ENCODE data around the gene LMO2.

Gene LMO2

DNA sequence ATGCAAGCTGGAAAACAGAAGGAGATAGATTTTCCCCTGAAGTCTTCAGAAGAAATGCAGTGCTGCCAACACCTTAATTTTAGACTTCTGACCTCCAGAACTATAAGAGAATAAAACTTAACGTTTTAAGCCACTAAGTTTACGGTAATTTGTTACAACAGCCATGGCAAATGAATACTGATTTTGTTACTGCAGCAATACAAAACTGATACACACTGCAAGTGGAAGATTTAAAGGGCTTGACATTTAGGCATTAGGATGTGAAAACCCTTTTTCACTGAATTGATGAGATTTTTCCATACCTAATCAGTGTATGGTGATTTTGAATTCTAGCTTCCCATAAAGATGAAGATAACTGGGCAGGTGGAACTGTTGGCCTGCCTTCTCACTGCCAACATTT, 22.1 kb upstream of the LMO2 start:
- DNase-seq, result no peak

DNA sequence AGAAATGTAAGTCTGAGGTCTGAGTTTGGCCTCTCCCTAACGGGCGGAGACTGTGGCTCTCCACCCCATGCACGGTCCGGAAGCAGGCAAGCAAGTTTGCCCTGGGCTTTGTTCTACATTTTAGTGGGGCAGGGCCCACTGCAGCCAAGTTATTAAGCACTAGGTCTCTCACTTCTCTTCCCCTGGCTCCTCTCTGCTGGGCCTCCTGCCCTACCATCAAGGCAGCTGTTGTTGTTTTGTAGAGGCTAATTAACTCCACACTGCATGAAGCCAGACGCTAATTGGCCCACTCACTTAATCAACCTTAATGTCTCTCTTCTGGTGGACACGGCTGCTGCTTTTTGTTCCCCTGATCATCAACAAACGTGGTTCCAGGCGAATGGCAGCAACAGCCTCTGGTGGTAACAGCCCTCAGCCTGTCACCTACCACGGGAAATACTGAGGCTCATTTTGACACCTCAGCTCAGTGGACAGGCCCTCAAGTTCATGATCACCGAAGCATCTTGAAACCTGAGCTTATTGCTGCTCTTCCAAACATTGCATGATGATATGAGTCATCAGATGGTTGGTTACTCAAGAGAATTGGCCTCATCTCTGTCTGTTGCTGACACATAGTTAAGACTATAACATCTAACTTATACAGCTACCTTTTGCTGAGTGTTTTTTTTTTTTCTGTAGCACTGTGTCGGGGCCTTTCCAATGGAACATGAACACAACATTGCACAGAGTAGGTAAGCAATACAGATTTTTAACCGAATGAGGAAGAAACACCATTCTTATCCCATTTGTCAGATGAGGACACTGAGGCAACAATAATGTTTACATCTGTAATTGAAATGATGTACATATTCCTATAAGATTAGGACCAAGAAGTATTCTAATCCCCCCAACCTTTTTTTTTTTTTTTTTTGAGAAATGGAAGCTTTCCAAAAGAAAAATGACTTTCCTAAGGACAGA, 20.8 kb upstream of the LMO2 start:
- DNase-seq, result peak; percentile 86

DNA sequence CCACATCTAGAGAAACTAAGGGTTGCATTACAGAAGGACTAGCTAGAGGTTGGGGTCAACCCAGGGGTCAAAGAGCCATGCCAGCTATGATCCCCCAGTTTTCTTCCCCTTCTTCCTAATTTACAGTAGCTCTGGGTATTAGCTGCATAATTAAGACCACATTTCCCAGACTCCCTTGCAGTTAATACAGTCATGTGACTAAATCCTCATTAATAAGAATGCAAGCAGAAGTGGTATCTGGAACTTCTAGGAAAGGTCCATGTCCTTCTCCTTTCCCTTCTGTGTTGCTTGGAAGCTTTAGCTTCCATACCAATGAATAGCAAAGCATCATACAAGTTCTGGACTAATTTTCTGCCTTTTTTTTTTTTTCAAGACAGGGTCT, 19.1 kb upstream of the LMO2 start:
- no peak for DNase-seq

DNA sequence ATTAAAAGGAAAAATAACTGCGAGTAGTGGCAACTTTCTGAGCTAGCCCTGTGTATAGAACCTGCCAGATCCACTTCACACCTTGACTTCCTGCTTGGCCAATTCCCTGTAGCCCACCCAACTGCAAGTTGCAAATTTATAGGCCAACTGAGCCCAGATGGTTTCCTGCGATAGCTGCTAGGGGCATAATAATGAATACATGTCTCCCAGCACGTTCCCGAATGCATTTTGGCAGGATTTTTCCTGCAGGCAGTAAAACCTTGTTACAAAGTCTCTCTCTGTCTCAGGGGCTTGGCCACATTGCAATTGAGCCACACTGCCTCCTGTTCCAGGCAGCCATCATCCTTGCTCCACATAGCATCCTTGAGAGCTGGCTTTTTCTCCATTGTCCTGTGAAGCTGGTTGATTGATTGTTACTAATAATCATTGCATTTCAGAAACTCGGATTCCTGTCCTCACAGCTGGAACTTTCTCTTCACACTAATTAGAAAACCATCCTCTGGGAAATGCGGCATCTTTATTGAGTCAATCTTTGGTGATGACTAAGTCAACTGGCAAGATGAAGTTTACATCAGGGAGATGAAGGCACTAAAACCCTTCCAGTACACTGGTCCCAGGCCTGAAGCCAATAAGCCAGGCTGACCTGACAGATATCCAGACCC, 18.6 kb upstream of the LMO2 start:
- DNase-seq, result no peak

DNA sequence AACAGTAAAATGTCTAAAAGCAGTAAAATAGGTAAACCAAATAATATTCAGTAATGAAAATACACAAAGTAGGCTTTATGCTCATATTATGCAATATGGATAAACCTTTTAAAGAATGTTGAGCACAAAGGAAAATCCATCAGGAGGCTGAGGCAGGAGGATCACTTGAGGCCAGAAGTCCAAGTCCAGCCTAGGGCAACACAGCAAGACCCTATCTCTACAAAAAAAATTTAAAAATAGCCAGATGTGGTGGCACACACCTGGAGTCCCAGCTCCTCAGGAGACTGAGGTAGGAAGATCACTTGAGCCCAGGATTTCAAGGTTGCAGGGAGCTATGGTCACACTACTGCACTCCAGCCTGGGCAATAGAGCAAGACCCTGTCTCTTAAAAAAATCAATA, 17.7 kb upstream of the LMO2 start:
- DNase-seq, result no peak

DNA sequence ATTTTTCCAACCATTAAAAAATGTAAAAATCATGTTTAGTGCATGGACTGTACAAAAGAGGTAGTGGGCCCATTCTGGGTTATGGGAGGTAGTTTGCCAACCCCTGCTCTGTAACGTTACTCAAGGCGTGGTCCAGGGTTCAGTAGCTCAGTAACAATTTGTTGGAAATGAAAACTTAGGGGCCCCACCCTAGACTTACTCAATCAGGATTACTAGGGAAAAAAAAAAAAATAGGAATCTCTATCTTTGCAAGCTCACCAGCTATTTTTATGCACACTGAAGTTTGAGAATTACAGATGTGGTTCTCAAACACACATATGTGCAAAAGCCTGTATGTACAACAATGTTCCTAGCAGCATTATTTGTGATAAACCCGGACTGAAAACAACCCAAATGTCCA, 17.3 kb upstream of the LMO2 start:
- DNase-seq, result no peak

DNA sequence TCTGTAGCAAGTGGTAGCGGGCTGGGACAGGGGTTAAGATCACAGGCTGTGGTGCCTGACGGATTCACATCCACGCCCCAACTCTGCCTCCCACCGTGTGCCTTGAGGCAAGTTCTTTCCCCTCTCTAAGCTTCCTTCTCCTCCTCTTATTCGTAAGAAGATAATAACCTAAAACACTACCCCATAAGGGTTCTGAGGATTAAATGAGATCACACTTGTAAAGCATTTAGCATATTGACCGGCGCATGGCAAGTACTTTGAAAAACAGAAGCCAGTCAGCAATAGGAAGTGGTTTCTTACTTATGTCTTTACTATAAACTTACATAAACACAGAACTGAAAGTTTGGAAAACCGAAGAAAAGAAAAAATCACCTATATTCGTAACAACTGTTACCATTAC, 15.5 kb upstream of the LMO2 start:
- DNase-seq, result no peak

DNA sequence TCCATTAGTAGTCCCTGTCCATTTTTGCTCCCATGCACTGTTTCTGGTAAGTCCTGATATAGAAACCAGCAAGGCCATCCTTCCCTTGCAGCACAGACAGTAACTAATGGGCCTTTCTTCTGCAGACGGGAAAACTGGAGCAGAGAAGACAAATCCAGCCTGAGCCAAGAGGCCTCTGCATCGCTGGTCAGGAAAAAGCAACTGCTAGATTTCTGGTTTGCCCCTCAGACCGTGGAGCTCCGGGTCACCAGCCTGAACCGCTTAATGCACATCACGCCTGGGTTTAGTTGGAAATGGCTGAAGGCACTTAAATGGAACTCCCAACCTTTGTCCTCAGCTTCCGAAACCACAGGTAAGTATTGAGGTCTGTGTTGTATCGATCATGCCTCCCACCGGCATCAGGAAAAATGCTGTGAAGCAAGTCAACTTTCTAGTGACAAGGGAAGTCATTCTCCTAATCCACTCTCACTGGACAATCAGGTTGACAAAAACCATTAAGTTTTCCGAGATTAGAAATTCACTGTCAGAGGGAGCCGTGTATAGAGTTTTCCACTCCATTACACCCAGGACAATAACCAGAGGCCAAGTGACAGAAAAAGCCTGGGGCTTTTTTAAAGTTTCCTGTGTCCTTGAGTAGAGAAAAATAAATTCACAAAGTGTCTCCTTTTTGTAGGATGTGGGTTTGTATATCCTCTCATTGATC, 14.8 kb upstream of the LMO2 start:
- DNase-seq, result no peak

DNA sequence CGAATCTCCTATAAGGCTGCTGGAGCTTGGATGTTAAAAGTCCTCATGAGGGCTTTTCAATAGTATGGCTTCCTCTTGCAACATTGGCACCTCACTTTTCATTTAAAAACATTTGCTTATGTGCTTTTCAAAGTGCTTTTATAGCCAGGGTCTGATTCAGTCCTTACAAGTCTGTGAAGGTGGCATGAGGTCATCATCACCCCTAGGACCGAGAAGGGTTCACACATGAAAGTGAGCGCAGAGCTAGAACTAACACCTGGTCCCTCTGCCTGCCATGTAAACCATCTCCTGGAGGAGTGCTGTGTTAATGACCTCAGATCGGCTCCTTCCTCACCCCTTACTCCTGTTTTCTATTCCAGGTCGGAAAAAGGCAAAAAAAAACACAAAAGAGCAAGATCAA, 12.2 kb upstream of the LMO2 start:
- DNase-seq, result no peak

DNA sequence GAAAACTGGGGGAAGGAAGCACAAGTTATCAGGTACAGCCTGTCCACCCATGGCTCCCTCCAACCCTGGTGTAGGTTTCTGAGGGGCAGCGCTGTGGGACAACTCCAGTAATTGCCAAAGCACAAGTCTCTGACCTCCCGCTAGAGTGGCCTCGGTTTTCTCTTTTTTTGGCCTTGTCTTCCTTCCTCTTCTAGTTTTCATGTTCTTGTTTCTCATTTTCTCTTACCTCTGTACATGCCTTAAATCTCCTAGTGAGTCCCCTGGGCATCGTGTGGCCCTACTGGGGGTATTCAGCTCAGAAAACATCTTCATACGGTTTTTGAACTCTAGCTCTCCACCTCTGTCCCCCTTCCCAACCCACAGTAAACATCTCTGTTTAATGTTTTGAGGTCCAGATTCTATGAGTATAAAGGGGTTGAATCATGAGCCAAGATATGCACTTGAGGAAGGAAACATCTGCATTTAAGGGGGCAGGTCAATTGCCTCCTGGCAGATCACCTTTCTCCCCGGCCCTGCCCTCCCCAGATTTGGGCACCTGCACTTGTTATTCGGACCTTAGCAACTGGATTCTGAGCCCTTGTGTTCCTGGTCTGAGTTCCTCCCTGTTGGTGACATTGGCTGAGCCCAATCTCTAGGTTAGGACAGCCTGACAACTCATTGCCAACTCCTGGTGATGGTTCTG, 8.4 kb upstream of the LMO2 start:
- no peak for DNase-seq

DNA sequence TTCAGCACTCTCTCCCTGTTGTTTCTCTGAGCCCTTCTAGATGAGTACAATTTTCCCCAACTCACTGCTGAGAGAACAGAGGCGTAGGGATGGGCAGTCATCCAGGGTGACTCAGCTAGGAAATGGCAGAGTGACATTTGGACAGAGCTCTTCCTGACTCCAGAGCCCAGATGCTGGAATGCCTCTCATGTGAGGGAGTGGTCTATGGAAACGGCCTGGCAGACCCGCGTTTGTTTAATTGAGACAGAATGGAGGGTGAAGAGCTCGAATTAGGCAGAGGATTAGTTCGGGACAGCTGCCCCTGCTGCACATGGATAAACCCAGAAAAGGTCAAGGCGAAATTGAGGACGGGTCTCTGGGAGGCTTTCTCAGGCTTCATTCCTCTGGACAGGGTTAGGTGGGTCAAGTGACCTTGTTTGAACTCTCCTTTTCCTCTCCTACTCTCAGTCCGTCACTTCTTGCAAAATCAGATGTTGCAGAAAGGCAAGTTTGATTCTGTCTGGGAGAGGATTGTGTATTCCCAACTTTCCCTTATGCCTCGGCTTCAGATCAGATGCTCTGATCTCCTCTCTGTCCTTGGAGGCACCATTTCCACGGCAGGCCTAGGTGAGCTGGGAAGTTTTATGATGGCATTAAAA, 7.6 kb upstream of the LMO2 start:
- DNase-seq, result peak; percentile 22

DNA sequence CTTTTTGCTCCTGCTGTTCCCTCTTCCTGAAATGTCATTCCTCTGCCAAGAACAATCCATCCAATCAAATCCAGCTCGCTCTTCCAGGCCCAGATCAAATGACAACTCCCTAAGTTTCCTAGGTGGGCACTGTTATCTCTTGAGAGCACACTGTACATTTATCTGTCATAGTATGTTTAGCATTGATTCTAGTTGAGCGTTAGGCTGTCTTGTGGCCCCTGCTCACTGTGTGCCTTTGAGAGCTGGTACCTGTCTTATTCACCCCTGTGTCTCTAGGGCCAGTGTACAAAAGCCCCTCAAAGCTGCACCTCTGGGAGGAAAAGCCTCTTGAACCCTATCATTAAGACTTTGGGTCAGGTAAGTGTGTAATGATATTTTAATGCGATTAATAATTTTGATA, 7.1 kb upstream of the LMO2 start:
- DNase-seq, result no peak

DNA sequence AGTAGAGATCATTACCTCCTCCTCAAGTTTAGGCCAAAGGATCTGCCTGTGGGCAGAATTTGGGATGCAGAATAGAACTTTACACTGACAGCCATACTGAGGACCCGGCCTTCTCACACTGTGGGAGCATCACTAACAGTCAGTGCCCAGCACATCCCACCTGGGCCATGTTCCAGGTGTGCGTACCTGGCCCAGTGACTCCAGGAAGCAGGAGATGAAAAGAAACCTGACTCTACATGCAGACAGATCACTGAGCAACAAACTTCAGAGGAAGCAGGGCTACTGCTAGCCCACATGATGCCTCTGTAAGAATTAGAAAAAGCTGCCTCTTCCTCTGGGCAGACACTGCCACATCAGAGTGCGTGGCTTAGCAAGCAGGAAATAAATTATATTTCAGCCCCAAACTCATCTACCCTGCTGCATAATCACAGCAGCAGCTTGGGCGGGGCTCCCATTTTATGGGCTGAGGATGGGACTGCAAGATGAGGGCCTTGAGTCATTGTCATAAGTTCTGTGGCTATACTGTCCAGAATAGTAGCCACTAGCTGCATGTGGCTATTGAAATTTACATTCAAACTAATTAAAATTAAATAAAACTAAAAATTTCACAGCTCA, 6.0 kb upstream of the LMO2 start:
- no peak for DNase-seq

DNA sequence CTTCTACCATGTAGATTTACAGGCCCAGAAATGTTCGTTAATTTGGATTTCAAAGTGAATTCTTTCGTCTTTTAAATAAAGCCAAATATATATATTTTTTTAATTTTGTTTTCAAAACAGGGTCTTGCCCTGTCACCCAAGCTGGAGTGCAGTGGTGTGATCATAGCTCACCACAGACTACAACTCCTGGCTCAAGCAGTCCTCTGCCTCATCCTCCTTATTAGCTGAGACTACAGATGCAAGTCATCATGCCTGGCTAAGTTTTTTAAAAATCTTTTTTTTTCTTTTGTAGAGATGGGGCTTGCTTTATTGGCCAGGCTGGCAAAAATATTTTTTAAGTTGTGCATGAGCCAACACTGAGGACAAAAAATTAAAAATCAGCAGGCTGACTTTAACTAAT, 5.0 kb upstream of the LMO2 start:
- DNase-seq, result no peak

DNA sequence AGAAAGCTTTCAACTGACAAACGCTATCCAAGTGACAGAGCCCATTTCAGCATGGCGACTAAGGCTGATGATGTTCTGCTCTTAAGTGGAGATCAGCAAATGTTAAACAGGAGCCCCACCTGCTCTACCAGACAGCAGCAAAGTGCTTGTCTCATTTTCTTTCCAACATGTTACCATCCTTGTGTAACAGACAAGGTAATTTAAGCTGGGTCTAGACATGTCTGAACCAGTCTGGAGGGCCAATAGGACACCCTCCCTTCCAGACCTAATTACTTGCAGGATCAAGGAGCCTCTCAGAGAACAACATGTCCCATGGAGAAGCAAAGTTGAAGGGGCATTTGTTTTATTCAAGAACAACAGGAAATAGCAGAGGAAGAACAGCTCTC, 3.9 kb upstream of the LMO2 start:
- DNase-seq, result peak; percentile 74

DNA sequence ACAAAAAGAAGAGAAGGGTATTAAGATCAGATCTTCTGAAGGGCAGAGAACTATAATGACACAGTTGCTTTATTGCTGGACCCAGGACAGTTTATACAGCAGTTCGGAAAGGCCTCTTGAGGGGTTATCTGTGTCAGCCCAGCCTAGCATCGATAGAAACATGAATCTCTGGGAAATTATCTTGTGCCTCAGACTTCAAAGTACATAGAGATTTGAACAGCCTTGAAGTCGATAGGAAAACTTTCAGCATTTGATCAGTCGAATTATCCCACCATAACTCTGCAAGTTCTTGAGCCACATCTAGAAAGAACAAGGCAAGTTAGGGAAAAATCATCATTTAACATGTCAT, 2.5 kb upstream of the LMO2 start:
- no peak for DNase-seq

DNA sequence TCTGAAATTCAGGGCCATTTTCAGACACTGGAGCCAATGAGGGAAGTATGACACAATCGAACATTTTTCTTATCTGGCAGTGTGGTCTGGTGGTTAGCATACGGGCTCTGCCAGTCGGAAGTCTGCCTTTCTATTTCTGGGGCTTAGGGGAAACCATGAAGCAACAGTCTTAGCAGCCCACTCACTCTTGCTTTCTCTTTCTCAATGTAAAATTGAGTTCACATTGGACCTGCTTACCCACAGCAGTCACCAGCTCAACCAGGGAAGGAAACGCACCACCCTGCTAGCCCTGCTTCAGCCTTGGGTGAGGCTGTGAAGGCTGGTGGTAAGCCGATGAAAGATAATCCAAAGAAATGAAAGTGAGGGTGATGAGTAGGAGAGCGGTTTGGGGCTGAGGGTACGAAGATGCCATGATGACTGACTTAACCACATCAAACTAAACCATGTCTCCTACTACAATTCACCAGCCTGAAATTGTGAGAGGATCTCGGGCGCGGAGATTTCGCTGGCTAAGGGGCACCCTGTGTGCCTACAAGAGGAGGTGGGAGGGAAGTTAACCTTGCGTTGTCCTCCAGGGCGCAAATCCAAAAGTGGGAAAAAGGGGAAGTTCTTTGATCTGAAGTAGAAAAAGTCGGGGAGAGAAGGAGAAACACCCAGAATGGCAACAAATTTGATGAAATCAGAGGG, 2.0 kb upstream of the LMO2 start:
- DNase-seq, result no peak

DNA sequence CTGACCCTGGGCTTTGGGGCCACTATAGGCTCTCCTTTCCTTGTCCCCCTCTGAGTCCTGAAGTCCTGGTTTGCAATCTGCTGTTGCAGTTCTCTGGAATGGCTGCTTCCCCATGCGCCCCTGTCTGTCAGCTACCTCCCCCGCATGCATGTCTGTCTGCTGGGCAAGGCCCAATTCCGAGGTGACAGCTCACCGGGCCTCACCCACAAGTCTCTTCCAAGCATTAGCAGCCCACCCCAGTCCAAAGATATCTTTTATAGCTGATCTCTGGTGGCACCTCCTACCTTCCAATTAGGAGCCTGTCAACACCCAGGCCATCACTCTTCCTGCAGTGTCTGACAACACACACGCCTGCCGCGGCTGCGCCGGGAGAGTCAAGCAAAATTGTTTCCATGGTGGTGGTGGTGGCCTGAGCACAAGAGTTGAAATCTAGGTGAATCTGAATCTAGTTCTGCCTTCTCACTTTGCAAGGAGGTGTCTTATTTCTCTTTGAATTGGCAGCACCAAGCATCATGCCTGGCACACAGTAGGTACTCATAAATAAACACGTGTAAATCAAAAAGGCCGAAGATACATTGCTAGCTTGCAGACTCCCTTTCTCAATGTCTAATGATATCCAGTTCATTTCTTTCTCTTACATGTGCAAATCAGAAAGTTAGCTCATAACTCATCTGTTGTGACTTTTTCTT, 1.2 kb upstream of the LMO2 start:
- DNase-seq, result no peak

DNA sequence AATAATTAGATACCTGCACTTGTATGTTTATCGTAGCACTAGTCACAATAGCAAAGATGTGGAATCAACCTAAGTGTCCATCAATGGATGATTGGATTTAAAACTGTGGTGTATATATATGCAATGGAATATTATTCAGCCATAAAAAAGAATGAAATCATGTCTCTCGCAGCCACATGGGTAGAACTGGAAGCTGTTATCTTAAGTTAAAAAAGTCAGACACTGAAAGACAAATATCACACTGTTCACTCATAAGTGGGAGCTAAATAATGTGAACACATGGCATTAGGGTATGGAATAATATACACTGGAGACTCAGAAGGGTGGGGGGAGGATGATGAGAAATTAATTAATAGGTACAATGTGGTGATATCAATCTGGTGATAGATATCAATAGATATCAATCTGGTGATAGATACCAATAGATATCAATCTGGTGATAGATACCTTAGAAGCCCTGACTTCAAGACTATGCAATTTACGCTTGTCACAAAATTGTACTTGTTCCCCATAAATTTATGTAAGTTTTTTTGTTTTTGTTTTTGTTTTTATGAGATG, 2.0 kb downstream of the LMO2 start:
- DNase-seq, result no peak

DNA sequence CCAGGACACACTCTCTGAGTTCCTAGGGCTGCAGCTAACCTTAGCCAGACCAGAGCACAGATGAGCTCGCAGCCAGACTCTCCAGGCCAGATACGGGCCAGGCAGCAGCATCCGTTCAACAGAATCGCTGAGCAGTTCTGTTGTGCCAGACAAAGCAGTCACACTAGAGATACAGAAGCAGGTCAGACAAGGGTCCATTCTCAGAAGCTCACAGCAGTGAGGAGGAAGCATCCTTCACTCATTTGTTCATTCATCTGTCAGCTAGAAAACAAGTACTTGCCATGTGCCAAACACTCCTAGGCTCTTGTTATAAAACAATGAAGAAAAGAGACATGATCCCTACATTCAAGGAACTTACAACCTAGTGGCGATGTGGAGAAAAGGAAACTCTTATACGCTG, 2.6 kb downstream of the LMO2 start:
- DNase-seq, result no peak

DNA sequence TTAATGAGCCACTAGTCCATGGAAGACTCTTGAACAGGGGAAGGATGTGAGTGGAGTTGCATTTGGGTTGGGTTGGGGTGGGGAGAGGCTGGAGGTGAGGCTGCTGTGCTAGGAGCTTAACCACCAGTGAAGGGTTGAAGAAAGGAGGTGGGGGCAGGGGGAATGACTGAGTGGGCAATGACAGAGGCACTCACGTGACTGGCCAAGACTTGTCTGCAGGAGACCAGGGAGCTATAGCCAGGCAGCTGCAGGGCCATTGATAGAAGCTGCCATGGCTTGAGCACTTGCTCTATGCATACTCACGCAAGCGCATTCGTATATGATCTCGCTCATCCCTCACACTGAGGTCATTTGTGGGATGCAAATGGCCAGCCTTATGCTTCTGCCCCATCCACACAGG, 4.0 kb downstream of the LMO2 start:
- DNase-seq, result no peak
